Keratinocyte (primary cell): ENCODE data around the gene SPPL3. TPM values are rescaled to one million over a fixed set of nuclear protein-coding genes. Genes with fewer than 3 reads are reported as not detected.

Source experiments
- DNase-seq: peaks from one replicate; pipeline ENCODE4 v3.0.0-alpha.2; 2011; ENCODE audit warnings: low read depth, missing footprints, low spot score
- FAIRE-seq: peaks from 2 replicates; lab custom pipeline; 2011; peaks lifted over from hg19 to GRCh38; lab: Jason Lieb, UNC
- H2AFZ ChIP-seq: 2 replicates; pipeline ENCODE4 v1.6.0; 2012; ENCODE audit warnings: low read length, control low read depth, inconsistent platforms; ENCODE audit not compliant: control insufficient read depth
- H3K27ac ChIP-seq: 2 replicates; pipeline ENCODE4 v1.5.1; 2011; ENCODE audit warnings: low read length; ENCODE audit not compliant: control insufficient read depth, insufficient read depth
- H3K27me3 ChIP-seq: 3 replicates; pipeline ENCODE4 v1.6.0; 2011; ENCODE audit warnings: low read length; ENCODE audit not compliant: control insufficient read depth, insufficient read depth; ENCODE audit errors: extremely low read depth
- H3K36me3 ChIP-seq, 2 experiments: 2 replicates in 1 of 2; 3 replicates in 1 of 2; pipeline ENCODE4 v1.5.1; 2011; ENCODE audit warnings: low read length in 2 of 2, mild to moderate bottlenecking in 1 of 2; ENCODE audit not compliant: control insufficient read depth in 2 of 2, insufficient read depth in 2 of 2; ENCODE audit errors: extremely low read depth in 1 of 2
- H3K4me1 ChIP-seq: 3 replicates; pipeline ENCODE4 v1.5.1; 2011; ENCODE audit warnings: low read length; ENCODE audit not compliant: control insufficient read depth, insufficient read depth; ENCODE audit errors: extremely low read depth
- H3K4me2 ChIP-seq: 3 replicates; pipeline ENCODE4 v1.6.0; 2011; ENCODE audit warnings: low read depth, low read length; ENCODE audit not compliant: control insufficient read depth, insufficient read depth; ENCODE audit errors: extremely low read depth
- H3K4me3 ChIP-seq, 3 experiments: fragments of 200-600 bp in 1 of 3; sonication (generic) in 1 of 3; 2 replicates in 2 of 3; 3 replicates in 1 of 3; pipeline ENCODE4 v1.5.1; 2011 to 2016; ENCODE audit warnings: low read length in 3 of 3, mild to moderate bottlenecking in 3 of 3, control low read depth in 2 of 3, inconsistent platforms in 1 of 3, low read depth in 1 of 3, mixed read lengths in 1 of 3, mixed run types in 1 of 3, moderate library complexity in 1 of 3; ENCODE audit not compliant: control insufficient read depth in 2 of 3, insufficient read depth in 2 of 3; ENCODE audit errors: extremely low read depth in 1 of 3
- H3K79me2 ChIP-seq: 2 replicates; pipeline ENCODE4 v1.6.0; 2012; ENCODE audit warnings: low read length; ENCODE audit not compliant: control insufficient read depth, insufficient read depth
- H3K9ac ChIP-seq: 3 replicates; pipeline ENCODE4 v1.6.0; 2011; ENCODE audit warnings: low read length; ENCODE audit not compliant: control insufficient read depth, insufficient read depth; ENCODE audit errors: extremely low read depth
- H3K9me1 ChIP-seq: 3 replicates; pipeline ENCODE4 v1.6.0; 2011; ENCODE audit warnings: low read length; ENCODE audit not compliant: control insufficient read depth, insufficient read depth; ENCODE audit errors: extremely low read depth
- H3K9me3 ChIP-seq: 2 replicates; pipeline ENCODE4 v1.5.1; 2012; ENCODE audit warnings: low read depth, low read length; ENCODE audit not compliant: control insufficient read depth
- H4K20me1 ChIP-seq: 3 replicates; pipeline ENCODE4 v1.6.0; 2011; ENCODE audit warnings: low read length; ENCODE audit not compliant: control insufficient read depth, insufficient read depth; ENCODE audit errors: extremely low read depth
- EZH2 ChIP-seq: IDR thresholded peaks from one replicate; pipeline ENCODE4 v1.6.1; 2012; ENCODE audit warnings: inconsistent platforms, mild to moderate bottlenecking, low read length, moderate library complexity
- dilution Hi-C: fragments of 300-500 bp; cut with MboI; formaldehyde crosslinking; loops from one replicate; pipeline ENCODE4 v1.7.0; 2020; ENCODE audit warnings: low sequenced_read_pairs; ENCODE audit not compliant: extremely low pct_ligation_motif_present
- polyA plus RNA-seq, 5 experiments: library from polyadenylated mRNA; depleted of rRNA in 3 of 5; stranded (reverse) in 3 of 5; stranded (forward) in 1 of 5; unstranded in 1 of 5; fragments of >200 nt; gene quantifications; 1 replicate in 1 of 5; 2 replicates in 3 of 5; 3 replicates in 1 of 5; pipeline versions ENCODE4 v1.2.1 to v1.2.3, GENCODE V29; 2011 to 2012; ENCODE audit warnings: missing spikeins in 2 of 5, low read depth in 1 of 5, low replicate concordance in 1 of 5
- TF ChIP-seq, protein P1 (sequence below), 3 experiments: IDR thresholded peaks in 1 of 3; conservative IDR thresholded peaks in 1 of 3; optimal IDR thresholded peaks in 1 of 3; 2 replicates in 2 of 3; 3 replicates in 1 of 3; pipeline versions ENCODE3 to v1.5.1; 2011; ENCODE audit warnings: low read length in 3 of 3, mild to moderate bottlenecking in 3 of 3, moderate library complexity in 2 of 3, control low read depth in 1 of 3, inconsistent platforms in 1 of 3; ENCODE audit not compliant: insufficient read depth in 2 of 3; ENCODE audit errors: extremely low read depth in 1 of 3

SPPL3 gene
- polyA plus RNA-seq, 1 donor (not counting 4 experiments of a cell fraction or from before 2014, with no cell fraction given): 28.3 TPM

DNA sequence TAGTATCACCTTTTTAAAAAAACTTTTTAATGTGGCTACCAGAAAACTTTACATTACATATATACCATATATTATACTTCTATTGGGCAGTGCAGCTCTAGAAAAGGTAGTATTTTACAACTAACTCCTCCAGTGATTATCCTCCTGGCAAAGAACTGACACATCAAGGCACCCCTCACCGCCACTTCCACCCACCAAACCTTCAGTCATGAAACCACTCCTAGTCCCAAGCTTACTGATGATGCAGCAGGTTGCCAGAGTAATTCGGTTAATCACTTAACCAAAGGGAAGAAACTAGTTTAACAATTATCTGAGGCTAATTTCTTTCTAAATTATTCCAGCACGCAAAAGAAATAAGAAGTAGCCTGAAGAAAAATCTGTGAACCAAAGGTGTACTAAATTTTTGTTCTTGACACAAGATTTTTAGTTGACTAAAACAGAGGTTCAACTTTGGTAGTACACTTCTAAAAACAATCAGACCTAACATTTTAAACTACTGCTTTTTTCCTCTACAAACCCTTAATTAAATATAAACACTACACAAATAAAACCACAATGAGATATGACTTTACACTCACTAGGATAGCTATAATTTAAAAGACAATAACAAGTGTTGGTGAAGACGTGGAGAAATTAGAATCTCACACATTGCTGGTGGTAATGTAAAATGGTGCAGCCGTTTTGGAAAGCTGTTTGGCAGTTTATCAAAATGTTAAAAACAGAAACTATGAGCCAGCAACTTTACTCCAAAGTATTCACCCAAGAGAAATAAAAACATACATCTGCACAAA, 16.7 kb downstream of the SPPL3 start:
- dilution Hi-C loops: no loop called here
- Histone ChIP-seq H3K4me3 (no peak overlapping the region), H3K4me2 (no peak overlapping the region), H3K79me2 (peaks cover 69% of the 10 kb centered on the region), H4K20me1 (peaks cover 5% of the 10 kb centered on the region), H3K27ac (no peak overlapping the region), H3K9ac (no peak overlapping the region), H3K27me3 (no peaks in the 10 kb centered on the region), H2AFZ (no peak overlapping the region), H3K9me1 (no peaks in the 10 kb centered on the region), H3K4me1 (peaks cover 3% of the 10 kb centered on the region), H3K9me3 (no peaks in the 10 kb centered on the region), H3K36me3 (peaks cover 0 to 3% of the 10 kb centered on the region in 2 experiments)
- DNase-seq (no peak), FAIRE-seq (no peak)
- TF ChIP-seq, protein P1, sequence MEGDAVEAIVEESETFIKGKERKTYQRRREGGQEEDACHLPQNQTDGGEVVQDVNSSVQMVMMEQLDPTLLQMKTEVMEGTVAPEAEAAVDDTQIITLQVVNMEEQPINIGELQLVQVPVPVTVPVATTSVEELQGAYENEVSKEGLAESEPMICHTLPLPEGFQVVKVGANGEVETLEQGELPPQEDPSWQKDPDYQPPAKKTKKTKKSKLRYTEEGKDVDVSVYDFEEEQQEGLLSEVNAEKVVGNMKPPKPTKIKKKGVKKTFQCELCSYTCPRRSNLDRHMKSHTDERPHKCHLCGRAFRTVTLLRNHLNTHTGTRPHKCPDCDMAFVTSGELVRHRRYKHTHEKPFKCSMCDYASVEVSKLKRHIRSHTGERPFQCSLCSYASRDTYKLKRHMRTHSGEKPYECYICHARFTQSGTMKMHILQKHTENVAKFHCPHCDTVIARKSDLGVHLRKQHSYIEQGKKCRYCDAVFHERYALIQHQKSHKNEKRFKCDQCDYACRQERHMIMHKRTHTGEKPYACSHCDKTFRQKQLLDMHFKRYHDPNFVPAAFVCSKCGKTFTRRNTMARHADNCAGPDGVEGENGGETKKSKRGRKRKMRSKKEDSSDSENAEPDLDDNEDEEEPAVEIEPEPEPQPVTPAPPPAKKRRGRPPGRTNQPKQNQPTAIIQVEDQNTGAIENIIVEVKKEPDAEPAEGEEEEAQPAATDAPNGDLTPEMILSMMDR (optimal IDR thresholded peaks at IDR 0.05 in 1 of 3, IDR thresholded peaks at IDR 0.05 in 1 of 3, conservative IDR thresholded peaks at IDR 0.05 in 1 of 3; ENCODE audit: extremely low read depth in 1 of 3, insufficient read depth in 2 of 3, low read length in 3 of 3): no peak
- no peak for TF ChIP-seq EZH2

DNA sequence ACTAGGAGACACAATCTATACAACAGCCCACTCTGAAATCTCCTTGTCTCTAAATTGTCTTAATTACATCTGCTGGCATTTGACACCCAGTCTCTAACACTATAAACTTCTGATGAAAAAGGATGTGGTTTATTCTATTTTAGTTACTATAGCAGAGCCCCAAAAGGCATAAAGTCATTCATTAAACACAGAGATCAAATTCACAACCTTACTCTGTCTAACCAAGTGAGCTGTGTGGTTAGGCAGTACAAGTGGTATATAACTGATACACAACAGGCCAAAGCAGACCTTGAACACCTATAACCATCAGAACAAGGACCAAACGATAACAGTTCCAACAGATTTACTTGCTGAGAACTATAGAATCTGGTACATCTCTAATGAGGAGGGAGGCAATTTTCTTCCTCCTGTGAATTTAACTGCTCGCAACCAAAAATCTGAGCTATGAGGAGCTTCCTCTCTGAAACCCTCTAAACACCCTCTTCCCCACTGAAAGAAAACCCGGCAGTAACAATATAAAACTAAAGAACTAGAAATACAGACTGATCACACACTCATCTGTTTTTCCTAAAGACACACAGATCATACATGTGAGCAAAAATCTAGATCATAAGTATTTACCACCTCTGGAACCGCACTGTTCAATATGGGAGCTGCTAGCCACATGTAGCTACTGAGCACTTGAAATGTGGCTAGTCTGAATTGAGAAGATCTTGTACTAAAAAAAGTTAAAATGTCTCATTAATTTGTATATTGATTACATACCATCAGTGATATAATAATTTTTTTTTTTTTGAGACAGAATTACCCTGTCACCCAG, 17.7 kb downstream of the SPPL3 start:
- Histone ChIP-seq H3K27me3 (no peaks in the 10 kb centered on the region), H2AFZ (no peak overlapping the region), H4K20me1 (peaks cover 5% of the 10 kb centered on the region), H3K9me1 (no peaks in the 10 kb centered on the region), H3K27ac (no peak overlapping the region), H3K36me3 (peaks cover 0 to 3% of the 10 kb centered on the region in 2 experiments), H3K9me3 (no peaks in the 10 kb centered on the region), H3K9ac (no peak overlapping the region), H3K4me3 (no peak overlapping the region), H3K4me1 (peaks cover 3% of the 10 kb centered on the region), H3K4me2 (no peak overlapping the region), H3K79me2 (peaks cover 70% of the 10 kb centered on the region)
- DNase-seq (no peak), FAIRE-seq (no peak)
- dilution Hi-C loops: no loop called here
- no peak for TF ChIP-seq EZH2
- TF ChIP-seq, protein P1 (optimal IDR thresholded peaks at IDR 0.05 in 1 of 3, IDR thresholded peaks at IDR 0.05 in 1 of 3, conservative IDR thresholded peaks at IDR 0.05 in 1 of 3; ENCODE audit: extremely low read depth in 1 of 3, insufficient read depth in 2 of 3, low read length in 3 of 3): no peak
